BLaER1 (cell line): ENCODE measurements around the gene MBD2.

Experiments
- H3K27ac ChIP-seq: shearing (Covaris generic); formaldehyde crosslinking; 2 replicates; pipeline ENCODE4 v1.8.1; 2022
- H3K27me3 ChIP-seq: shearing (Covaris generic); formaldehyde crosslinking; 2 replicates; pipeline ENCODE4 v1.8.1; 2022
- H3K36me3 ChIP-seq: shearing (Covaris generic); formaldehyde crosslinking; 2 replicates; pipeline ENCODE4 v1.8.1; 2022
- H3K4me1 ChIP-seq: shearing (Covaris generic); formaldehyde crosslinking; 2 replicates; pipeline ENCODE4 v1.8.1; 2022
- H3K4me2 ChIP-seq: shearing (Covaris generic); formaldehyde crosslinking; 2 replicates; pipeline ENCODE4 v1.8.1; 2022
- H3K4me3 ChIP-seq: shearing (Covaris generic); formaldehyde crosslinking; 2 replicates; pipeline ENCODE4 v1.8.1; 2022
- H3K9ac ChIP-seq: shearing (Covaris generic); formaldehyde crosslinking; 2 replicates; pipeline ENCODE4 v1.8.1; 2022
- H3K9me3 ChIP-seq: shearing (Covaris generic); formaldehyde crosslinking; 2 replicates; pipeline ENCODE4 v1.8.1; 2022
- H4K20me1 ChIP-seq: shearing (Covaris generic); formaldehyde crosslinking; 2 replicates; pipeline ENCODE4 v1.8.1; 2022
- Cebpa-rat ChIP-seq: shearing (Covaris generic); IDR thresholded peaks from 2 replicates; pipeline ENCODE4 v1.8.1; 2022

The MBD2 gene

GRCh38 chr18:54255141-54255540, 30.7 kb upstream of the MBD2 start:
- Histone ChIP-seq H3K4me1 (peaks cover 28% of the 10 kb centered on the region), H4K20me1 (no peaks in the 10 kb centered on the region), H3K4me2 (no peak overlapping the region), H3K9me3 (no peaks in the 10 kb centered on the region), H3K36me3 (no peaks in the 10 kb centered on the region), H3K9ac (no peak overlapping the region), H3K4me3 (no peak overlapping the region), H3K27me3 (no peaks in the 10 kb centered on the region), H3K27ac (no peak overlapping the region)
- TF ChIP-seq Cebpa-rat: no peak

- TF ChIP-seq Cebpa-rat: no peak
- H3K9me3 ChIP-seq: no peaks in the 10 kb centered on the region; the same call in 1 of the 2 replicates
- H3K4me1 ChIP-seq: peaks cover 31% of the 10 kb centered on the region
- no peak overlapping the region for H3K4me2 ChIP-seq
- no peak overlapping the region for H3K27ac ChIP-seq
- no peak overlapping the region for H3K4me3 ChIP-seq
- H4K20me1 ChIP-seq: no peaks in the 10 kb centered on the region
- no peaks in the 10 kb centered on the region for H3K27me3 ChIP-seq
- H3K36me3 ChIP-seq: no peaks in the 10 kb centered on the region
- no peak overlapping the region for H3K9ac ChIP-seq
These were observed 29.8 kb upstream of the MBD2 start for GRCh38 chr18:54254265-54254758.

- H3K4me2 ChIP-seq: peak overlapping the region; percentile 75
- peaks cover 42% of the 10 kb centered on the region for H3K4me1 ChIP-seq
- H3K27me3 ChIP-seq: no peaks in the 10 kb centered on the region
- no peaks in the 10 kb centered on the region for H4K20me1 ChIP-seq
- H3K36me3 ChIP-seq: no peaks in the 10 kb centered on the region
- peak overlapping the region; percentile 68 for H3K27ac ChIP-seq
- H3K4me3 ChIP-seq: no peak overlapping the region
- H3K9me3 ChIP-seq: no peaks in the 10 kb centered on the region; the same call in 1 of the 2 replicates
- TF ChIP-seq Cebpa-rat: no peak
- H3K9ac ChIP-seq: 0 out of 2 replicates have a peak overlapping the region, but pooled peaks have one; percentile 3
These were observed 27.3 kb upstream of the MBD2 start for GRCh38 chr18:54251606-54252390.

GRCh38 chr18:54250846-54251261, 26.4 kb upstream of the MBD2 start:
- TF ChIP-seq Cebpa-rat: no peak
- H4K20me1 ChIP-seq: no peaks in the 10 kb centered on the region
- peak overlapping the region; percentile 68 for H3K27ac ChIP-seq
- H3K9ac ChIP-seq: peak overlapping the region; percentile 42; the same call in 1 of the 2 replicates
- H3K4me1 ChIP-seq: peaks cover 48% of the 10 kb centered on the region
- H3K27me3 ChIP-seq: no peaks in the 10 kb centered on the region
- H3K9me3 ChIP-seq: no peaks in the 10 kb centered on the region; the same call in 1 of the 2 replicates
- H3K4me3 ChIP-seq: no peak overlapping the region
- peak overlapping the region; percentile 75 for H3K4me2 ChIP-seq
- no peaks in the 10 kb centered on the region for H3K36me3 ChIP-seq

GRCh38 chr18:54247511-54248175, 23.2 kb upstream of the MBD2 start:
- H3K4me2 ChIP-seq: peak overlapping the region; percentile 63
- no peak overlapping the region for H3K4me3 ChIP-seq
- H4K20me1 ChIP-seq: no peaks in the 10 kb centered on the region
- peak overlapping the region; percentile 53; the same call in 1 of the 2 replicates for H3K9ac ChIP-seq
- peak overlapping the region; percentile 71 for H3K27ac ChIP-seq
- H3K36me3 ChIP-seq: no peaks in the 10 kb centered on the region
- H3K4me1 ChIP-seq: peaks cover 46% of the 10 kb centered on the region
- no peaks in the 10 kb centered on the region for H3K27me3 ChIP-seq
- peaks cover under 1% of the 10 kb centered on the region; the same call in 1 of the 2 replicates for H3K9me3 ChIP-seq
- no peak for TF ChIP-seq Cebpa-rat

GRCh38 chr18:54242327-54242726, 17.9 kb upstream of the MBD2 start:
- no peaks in the 10 kb centered on the region for H4K20me1 ChIP-seq
- TF ChIP-seq Cebpa-rat: no peak

GRCh38 chr18:54241483-54241882, 17.0 kb upstream of the MBD2 start:
- H3K4me3 ChIP-seq: no peak overlapping the region
- no peaks in the 10 kb centered on the region for H4K20me1 ChIP-seq
- peaks cover 30% of the 10 kb centered on the region for H3K4me1 ChIP-seq
- no peak overlapping the region for H3K4me2 ChIP-seq
- H3K9ac ChIP-seq: no peak overlapping the region
- H3K27me3 ChIP-seq: no peaks in the 10 kb centered on the region
- H3K27ac ChIP-seq: no peak overlapping the region
- no peaks in the 10 kb centered on the region for H3K36me3 ChIP-seq
- peaks cover 19% of the 10 kb centered on the region; the same call in 1 of the 2 replicates for H3K9me3 ChIP-seq
- TF ChIP-seq Cebpa-rat: no peak

More at GRCh38 chr18:54242327-54242726, 17.9 kb upstream of the MBD2 start:
- Histone ChIP-seq H3K9me3 (peaks cover 19% of the 10 kb centered on the region; the same call in 1 of the 2 replicates), H3K27ac (no peak overlapping the region), H3K27me3 (no peaks in the 10 kb centered on the region), H3K4me1 (peaks cover 39% of the 10 kb centered on the region), H3K4me3 (no peak overlapping the region), H3K36me3 (no peaks in the 10 kb centered on the region), H3K9ac (no peak overlapping the region), H3K4me2 (no peak overlapping the region)

GRCh38 chr18:54240629-54241107, 16.2 kb upstream of the MBD2 start:
- no peaks in the 10 kb centered on the region for H3K27me3 ChIP-seq
- no peak overlapping the region for H3K9ac ChIP-seq
- no peaks in the 10 kb centered on the region for H4K20me1 ChIP-seq
- peaks cover 19% of the 10 kb centered on the region; the same call in 1 of the 2 replicates for H3K9me3 ChIP-seq
- no peak overlapping the region for H3K4me3 ChIP-seq
- TF ChIP-seq Cebpa-rat: no peak
- peak overlapping the region; percentile 61 for H3K4me2 ChIP-seq
- H3K36me3 ChIP-seq: no peaks in the 10 kb centered on the region
- peak overlapping the region; percentile 45; the same call in 1 of the 2 replicates for H3K27ac ChIP-seq
- peaks cover 27% of the 10 kb centered on the region for H3K4me1 ChIP-seq

GRCh38 chr18:54239601-54240000, 15.1 kb upstream of the MBD2 start:
- Histone ChIP-seq H3K4me1 (peaks cover 27% of the 10 kb centered on the region), H3K36me3 (no peaks in the 10 kb centered on the region), H3K9me3 (peaks cover 19% of the 10 kb centered on the region; the same call in 1 of the 2 replicates), H3K9ac (no peak overlapping the region), H4K20me1 (no peaks in the 10 kb centered on the region), H3K27me3 (no peaks in the 10 kb centered on the region), H3K4me2 (peak overlapping the region; percentile 61), H3K4me3 (no peak overlapping the region), H3K27ac (no peak overlapping the region; the same call in 1 of the 2 replicates)
- TF ChIP-seq Cebpa-rat: no peak
